Activated T-helper 2 cell treated with anti-CD3 and anti-CD28 coated beads, Interferon-gamma antibody, Interleukin-2, Interleukin-4, amounts not matched to agents 10 μg/mL and 5 μg/mL and 100 μg/mL, durations not matched to agents 14 hours and 24 hours and 36 hours (primary cell): ENCODE data around the gene GPR4. TPM values are rescaled to one million over a fixed set of nuclear protein-coding genes. Genes with fewer than 3 reads are reported as not detected.

Source experiments
- DNase-seq: peaks from one replicate; pipeline ENCODE4 v3.0.0; 2021; ENCODE audit warnings: low spot score
- H3K27ac Mint-ChIP-seq: one replicate; pipeline ENCODE4 v1.8.0; 2021; ENCODE audit warnings: mixed read lengths
- H3K27me3 Mint-ChIP-seq: one replicate; pipeline ENCODE4 v1.8.0; 2021; ENCODE audit warnings: low read depth, mixed read lengths
- H3K36me3 Mint-ChIP-seq: one replicate; pipeline ENCODE4 v1.8.0; 2021; ENCODE audit warnings: low read depth, mixed read lengths
- H3K4me1 Mint-ChIP-seq: one replicate; pipeline ENCODE4 v1.8.0; 2021; ENCODE audit warnings: low read depth, mixed read lengths
- H3K4me3 Mint-ChIP-seq: one replicate; pipeline ENCODE4 v1.8.0; 2021; ENCODE audit warnings: low read depth, mild to moderate bottlenecking, moderate library complexity, mixed read lengths
- H3K9me3 Mint-ChIP-seq: one replicate; pipeline ENCODE4 v1.8.0; 2021; ENCODE audit warnings: mixed read lengths
- intact Hi-C: fragments of 100-400 bp; cut with micrococcal nuclease; formaldehyde crosslinking; loops from one replicate; pipeline ENCODE4 v1.15.1; 2023
- total RNA-seq: library from RNA; stranded (reverse); gene quantifications from 2 replicates; pipeline ENCODE4 v1.2.3, GENCODE V29; 2022

GPR4 gene
- total RNA-seq, 1 donor from 2014 or later, result not detected

- Mint-ChIP-seq H3K9me3 (no peaks in the 10 kb centered on the region), H3K4me3 (no peak overlapping the region), H3K36me3 (no peaks in the 10 kb centered on the region), H3K27me3 (no peaks in the 10 kb centered on the region), H3K27ac (no peak overlapping the region), H3K4me1 (peaks cover 16% of the 10 kb centered on the region)
- intact Hi-C loops, result no loop called here
- DNase-seq, result no peak
Measured at GRCh38 chr19:45574526-45574925, 27.5 kb downstream of the GPR4 start.

DNA sequence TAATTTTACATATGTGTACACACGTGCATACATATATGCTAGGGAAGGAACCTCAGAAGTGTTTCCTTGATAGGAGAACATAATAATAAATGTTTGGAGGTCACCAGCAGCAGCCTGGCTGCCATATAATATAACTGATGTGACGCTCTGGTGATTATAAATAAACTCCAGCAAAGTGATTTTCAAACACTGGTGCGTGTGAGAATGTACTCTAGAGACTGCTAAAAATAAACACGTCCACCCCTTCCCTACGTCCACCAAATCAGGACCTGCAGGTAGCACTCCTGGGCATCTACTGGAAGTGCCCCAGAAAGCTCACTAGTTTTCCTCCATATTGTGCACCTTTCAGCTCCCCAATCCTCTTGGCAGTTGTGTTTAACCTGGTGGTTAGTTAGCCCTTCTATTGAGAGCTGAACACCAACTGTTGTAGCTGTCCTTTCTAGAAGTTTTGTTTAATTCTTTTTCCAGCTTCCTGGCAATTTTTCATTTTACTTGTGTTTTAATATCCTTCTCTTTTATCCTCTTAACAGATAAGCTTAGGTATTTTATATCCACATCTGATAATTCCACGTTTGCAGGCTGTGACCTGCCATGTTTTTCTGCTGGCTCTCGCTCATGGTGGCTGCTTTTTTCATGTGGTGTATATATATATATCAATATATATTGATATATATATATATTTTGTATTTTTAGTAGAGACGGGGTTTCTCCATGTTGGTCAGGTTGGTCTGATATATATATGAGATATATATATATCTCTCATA lies 30.4 kb downstream of the GPR4 start:
- H3K9me3 Mint-ChIP-seq, result no peaks in the 10 kb centered on the region
- no peak overlapping the region for H3K27ac Mint-ChIP-seq
- H3K4me3 Mint-ChIP-seq, result no peak overlapping the region
- no peaks in the 10 kb centered on the region for H3K27me3 Mint-ChIP-seq
- intact Hi-C loops, result no loop called here
- peaks cover 5% of the 10 kb centered on the region for H3K4me1 Mint-ChIP-seq
- H3K36me3 Mint-ChIP-seq, result no peaks in the 10 kb centered on the region
- no peak for DNase-seq

- Mint-ChIP-seq H3K36me3 (no peaks in the 10 kb centered on the region), H3K4me1 (peaks cover 5% of the 10 kb centered on the region), H3K4me3 (no peak overlapping the region), H3K27ac (peak overlapping the region; percentile 36), H3K27me3 (no peaks in the 10 kb centered on the region), H3K9me3 (no peaks in the 10 kb centered on the region)
- DNase-seq, result peak; percentile 44
- intact Hi-C loops, result no loop called here
Measured at GRCh38 chr19:45569619-45570421, 32.2 kb downstream of the GPR4 start.

DNA sequence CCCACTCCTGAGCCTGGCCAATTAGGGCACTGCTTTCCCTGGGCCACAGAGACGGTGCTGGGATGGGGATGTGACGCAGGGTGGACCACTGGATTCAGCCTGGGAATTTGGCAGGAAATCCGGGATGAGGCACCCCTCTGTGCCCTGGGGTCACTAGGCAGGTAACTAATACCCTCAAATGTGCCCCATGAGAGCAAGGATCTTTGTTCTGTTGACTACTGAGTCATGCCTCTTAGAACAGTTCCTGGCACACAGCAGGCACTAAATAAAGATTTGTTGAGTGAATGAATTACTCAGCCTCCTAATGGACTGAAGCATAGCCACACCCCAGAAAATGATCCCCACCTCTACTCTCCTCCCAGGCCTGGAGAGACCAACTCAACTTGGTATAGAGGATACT lies 33.3 kb downstream of the GPR4 start:
- no peak for DNase-seq
- Mint-ChIP-seq H3K27me3 (no peaks in the 10 kb centered on the region), H3K4me1 (peaks cover 5% of the 10 kb centered on the region), H3K9me3 (no peaks in the 10 kb centered on the region), H3K36me3 (no peaks in the 10 kb centered on the region), H3K4me3 (no peak overlapping the region), H3K27ac (no peak overlapping the region)
- intact Hi-C loops, result no loop called here

DNA sequence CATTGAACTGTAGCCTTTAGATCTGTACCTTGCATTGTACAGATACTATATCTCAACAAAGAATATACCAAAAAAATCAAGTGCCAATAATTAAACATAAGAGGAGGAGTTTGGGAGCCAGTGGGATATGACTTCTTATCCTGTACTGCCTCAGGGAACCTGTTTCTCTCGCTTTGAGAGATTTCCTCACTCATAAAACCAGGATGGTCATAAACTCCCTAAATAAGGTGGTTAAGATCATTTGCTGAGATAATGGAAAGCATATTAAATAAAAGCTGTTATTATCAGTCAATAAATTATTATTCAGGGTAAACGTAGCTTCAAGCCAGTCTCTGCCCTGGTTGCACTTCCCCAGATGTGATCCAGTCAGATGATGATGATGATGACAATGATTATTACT lies 34.4 kb downstream of the GPR4 start:
- Mint-ChIP-seq H3K36me3 (no peaks in the 10 kb centered on the region), H3K9me3 (no peaks in the 10 kb centered on the region), H3K4me3 (no peak overlapping the region), H3K27me3 (no peaks in the 10 kb centered on the region), H3K27ac (no peak overlapping the region), H3K4me1 (peaks cover 9% of the 10 kb centered on the region)
- intact Hi-C loops, result no loop called here
- DNase-seq, result no peak

GRCh38 chr19:45564131-45564780 lies 37.8 kb downstream of the GPR4 start:
- Mint-ChIP-seq H3K27ac (no peak overlapping the region), H3K9me3 (no peaks in the 10 kb centered on the region), H3K36me3 (peaks cover 3% of the 10 kb centered on the region), H3K27me3 (no peaks in the 10 kb centered on the region), H3K4me1 (peaks cover 3% of the 10 kb centered on the region), H3K4me3 (no peak overlapping the region)
- intact Hi-C loops, result no loop called here
- no peak for DNase-seq

DNA sequence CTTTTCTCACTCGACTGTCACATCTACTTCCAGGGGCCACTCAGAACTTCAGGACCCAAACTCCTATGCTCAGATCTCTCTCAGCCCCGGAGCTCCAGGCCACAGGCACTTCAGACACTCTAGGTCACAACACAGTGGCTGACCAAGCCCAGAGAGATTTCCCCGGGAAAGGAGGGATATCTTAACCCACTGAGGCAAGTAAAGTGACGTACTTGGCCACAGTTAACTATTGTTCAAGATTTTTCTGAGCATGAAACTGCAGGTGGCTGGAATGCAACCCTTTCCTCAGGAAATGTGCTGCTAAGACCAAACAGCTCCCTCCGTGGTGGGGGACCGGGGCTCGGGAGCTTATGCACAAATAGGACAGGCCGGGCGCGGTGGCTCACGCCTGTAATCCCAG lies 41.3 kb downstream of the GPR4 start:
- Mint-ChIP-seq H3K36me3 (peaks cover 3% of the 10 kb centered on the region), H3K9me3 (no peaks in the 10 kb centered on the region), H3K27me3 (no peaks in the 10 kb centered on the region), H3K4me1 (peaks cover 9% of the 10 kb centered on the region), H3K27ac (no peak overlapping the region), H3K4me3 (no peak overlapping the region)
- intact Hi-C loops, result no loop called here
- no peak for DNase-seq

- H3K27me3 Mint-ChIP-seq, result no peaks in the 10 kb centered on the region
- peaks cover 9% of the 10 kb centered on the region for H3K4me1 Mint-ChIP-seq
- intact Hi-C loops, result no loop called here
- no peak overlapping the region for H3K27ac Mint-ChIP-seq
- H3K9me3 Mint-ChIP-seq, result no peaks in the 10 kb centered on the region
- H3K36me3 Mint-ChIP-seq, result peaks cover 3% of the 10 kb centered on the region
- no peak overlapping the region for H3K4me3 Mint-ChIP-seq
- DNase-seq, result no peak
Measured at GRCh38 chr19:45560038-45560437, 42.0 kb downstream of the GPR4 start.

GRCh38 chr19:45558399-45558878 lies 43.6 kb downstream of the GPR4 start:
- peak; percentile 63 for DNase-seq
- no peaks in the 10 kb centered on the region for H3K9me3 Mint-ChIP-seq
- intact Hi-C loops, result loop anchor here (1.0 to 2.0 kb wide), 2 partner anchors 35 to 66 kb away; no protein-coding TSS in a partner anchor
- peaks cover 3% of the 10 kb centered on the region for H3K36me3 Mint-ChIP-seq
- H3K27me3 Mint-ChIP-seq, result no peaks in the 10 kb centered on the region
- no peak overlapping the region for H3K4me3 Mint-ChIP-seq
- H3K27ac Mint-ChIP-seq, result no peak overlapping the region
- H3K4me1 Mint-ChIP-seq, result peaks cover 9% of the 10 kb centered on the region

DNA sequence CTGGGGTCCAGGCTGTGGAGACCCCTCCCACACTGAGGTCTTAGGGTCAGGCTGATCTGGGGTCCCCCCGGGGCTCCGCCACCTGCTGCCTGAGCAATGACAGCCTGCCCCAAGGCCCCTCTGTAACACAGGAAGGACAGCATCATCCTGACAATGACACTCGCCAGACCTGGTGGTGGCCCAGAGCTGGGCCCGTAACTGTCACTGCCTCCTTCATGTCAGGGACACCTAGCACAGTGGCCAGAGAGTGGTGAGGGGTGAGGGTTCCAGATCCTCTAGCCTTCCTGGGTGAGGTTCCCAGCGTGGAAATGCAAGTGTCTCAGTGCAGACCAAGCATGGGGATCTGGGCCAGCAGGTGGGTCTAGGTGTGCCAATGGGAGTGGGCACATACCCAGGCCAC lies 45.2 kb downstream of the GPR4 start:
- intact Hi-C loops, result no loop called here
- DNase-seq, result no peak
- H3K27me3 Mint-ChIP-seq, result no peaks in the 10 kb centered on the region
- peaks cover 5% of the 10 kb centered on the region for H3K4me1 Mint-ChIP-seq
- H3K27ac Mint-ChIP-seq, result no peak overlapping the region
- peaks cover 8% of the 10 kb centered on the region for H3K36me3 Mint-ChIP-seq
- no peaks in the 10 kb centered on the region for H3K9me3 Mint-ChIP-seq
- H3K4me3 Mint-ChIP-seq, result no peak overlapping the region

DNA sequence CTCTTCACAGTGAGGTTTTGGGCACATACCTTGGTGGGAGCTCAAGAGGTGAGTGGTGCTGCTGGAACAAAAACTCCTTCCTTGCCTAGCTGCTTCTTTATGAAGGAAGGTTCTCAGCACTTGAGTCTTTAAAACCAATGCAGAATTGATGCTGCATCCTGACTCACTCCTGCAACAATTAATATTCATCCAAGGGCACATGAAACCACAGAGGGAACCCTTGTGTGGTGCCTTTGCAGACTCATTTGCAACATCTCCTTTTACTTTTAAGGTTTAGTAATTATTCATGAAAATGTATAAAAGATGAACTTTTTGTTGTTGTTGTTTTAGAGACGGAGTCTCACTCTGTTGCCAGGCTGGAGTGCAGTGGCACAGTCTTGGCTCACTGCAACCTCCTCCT lies 47.5 kb downstream of the GPR4 start:
- DNase-seq, result no peak
- H3K36me3 Mint-ChIP-seq, result peaks cover 5% of the 10 kb centered on the region
- no peaks in the 10 kb centered on the region for H3K27me3 Mint-ChIP-seq

DNA sequence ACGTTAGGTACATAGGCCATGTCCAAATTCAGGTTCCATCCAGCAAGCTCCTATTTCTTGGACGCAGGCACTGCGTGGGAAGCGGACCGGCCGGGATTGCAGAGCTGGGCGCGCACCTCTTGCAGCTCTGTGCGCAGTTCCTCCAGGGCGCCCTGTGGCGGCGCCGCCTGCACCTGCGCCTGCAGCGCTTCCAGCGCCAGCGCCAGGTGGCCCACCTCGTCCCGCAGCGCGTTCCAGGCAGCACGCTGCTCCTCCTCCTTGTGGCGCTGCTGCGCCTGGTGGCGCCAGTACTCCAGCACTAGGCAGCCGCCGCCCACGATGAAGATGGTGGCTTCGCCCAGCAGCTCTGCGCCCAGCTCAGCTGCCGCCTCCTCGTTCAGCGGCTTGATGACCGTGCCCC lies 48.5 kb downstream of the GPR4 start:
- Mint-ChIP-seq H3K4me3 (no peak overlapping the region), H3K9me3 (no peaks in the 10 kb centered on the region), H3K36me3 (peaks cover 5% of the 10 kb centered on the region), H3K27ac (no peak overlapping the region), H3K4me1 (peaks cover 3% of the 10 kb centered on the region), H3K27me3 (no peaks in the 10 kb centered on the region)
- intact Hi-C loops, result no loop called here
- no peak for DNase-seq

More for the DNA sequence above, 47.5 kb downstream of the GPR4 start:
- intact Hi-C loops, result no loop called here
- Mint-ChIP-seq H3K4me1 (peaks cover 5% of the 10 kb centered on the region), H3K27ac (no peak overlapping the region), H3K9me3 (no peaks in the 10 kb centered on the region), H3K4me3 (no peak overlapping the region)
